Activated CD4-positive, alpha-beta memory T cell treated with anti-CD3 and anti-CD28 coated beads, Interleukin-2, amount 10 ng/mL, durations not matched to agents 7 days and 5 days (primary cell): Measurements from ENCODE around the gene TNS3. TPM values are rescaled to one million over a fixed set of nuclear protein-coding genes. Genes with fewer than 3 reads are reported as not detected.

ENCODE experiments used
- CTCF ChIA-PET: fragments of 350-600 bp; sonication (Branson Sonifier 250); formaldehyde crosslinking; loops from one replicate; lab custom pipeline; 2021; ENCODE audit warnings: antibody characterized with exemption, inconsistent platforms; lab: Charles Lee
- POLR2A ChIA-PET: fragments of 350-600 bp; sonication (Branson Sonifier 250); formaldehyde crosslinking; loops from one replicate; lab custom pipeline; 2021; ENCODE audit warnings: antibody characterized with exemption; lab: Charles Lee
- DNase-seq: peaks from one replicate; pipeline ENCODE4 v3.0.0-alpha.2; 2020
- H3K27ac Mint-ChIP-seq: one replicate; pipeline ENCODE4 v1.8.0; 2021; ENCODE audit warnings: mild to moderate bottlenecking, mixed read lengths
- H3K27me3 Mint-ChIP-seq: one replicate; pipeline ENCODE4 v1.8.0; 2021; ENCODE audit warnings: mixed read lengths
- H3K36me3 Mint-ChIP-seq: one replicate; pipeline ENCODE4 v1.8.0; 2021; ENCODE audit warnings: low read depth, mixed read lengths
- H3K4me1 Mint-ChIP-seq: one replicate; pipeline ENCODE4 v1.8.0; 2021; ENCODE audit warnings: mixed read lengths
- H3K4me3 Mint-ChIP-seq: one replicate; pipeline ENCODE4 v1.8.0; 2021; ENCODE audit warnings: mild to moderate bottlenecking, mixed read lengths
- H3K9me3 Mint-ChIP-seq: one replicate; pipeline ENCODE4 v1.8.0; 2021; ENCODE audit warnings: mixed read lengths
- total RNA-seq, 2 experiments: library from RNA; stranded (reverse); gene quantifications; one replicate each; pipeline ENCODE4 v1.2.3, GENCODE V29; 2021

The TNS3 gene
- total RNA-seq, 2 experiments from 2014 or later: 0.15 to 0.18 TPM

DNA sequence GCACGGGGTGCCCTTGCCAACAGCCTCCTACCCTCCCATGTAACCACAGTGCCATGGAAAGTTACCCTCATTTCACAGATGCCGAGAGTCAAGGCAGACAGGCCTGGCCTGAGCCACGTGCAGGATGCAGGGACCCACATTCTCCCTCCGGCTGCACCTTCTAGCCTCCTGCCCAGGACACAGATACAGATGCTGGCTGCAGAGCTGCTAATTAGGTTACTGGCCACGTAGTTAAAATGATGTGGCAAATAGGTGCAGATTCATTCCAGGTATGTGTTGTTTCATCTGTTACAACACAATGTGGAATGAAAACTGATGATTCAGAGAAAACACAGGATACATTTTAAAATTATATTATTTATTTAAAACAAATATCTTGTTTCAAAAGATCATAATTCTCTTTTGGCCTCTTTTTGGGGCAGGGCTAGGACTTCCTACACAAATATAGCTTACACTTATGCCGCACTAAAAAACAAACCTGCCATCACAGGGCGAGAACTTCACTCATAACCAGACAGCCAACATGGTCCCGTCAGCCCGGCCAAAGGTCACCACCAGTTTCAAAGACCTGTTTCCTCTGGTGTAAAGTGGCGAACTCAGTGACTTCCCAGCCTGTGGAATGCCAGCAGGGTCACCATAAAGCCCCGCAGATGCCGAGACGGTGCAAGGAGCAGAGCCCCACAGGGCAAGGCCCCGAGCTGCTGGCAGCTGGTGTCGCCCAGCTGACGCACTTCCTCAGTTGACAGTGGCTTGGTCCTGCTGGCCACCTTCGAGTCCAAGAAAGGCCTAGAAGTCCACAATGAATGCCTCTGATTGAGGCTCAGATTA lies 83.5 kb downstream of the TNS3 start:
- no peak overlapping the region for H3K27ac Mint-ChIP-seq
- H3K4me3 Mint-ChIP-seq: no peak overlapping the region
- no peaks in the 10 kb centered on the region for H3K4me1 Mint-ChIP-seq
- POLR2A ChIA-PET: no interaction called here
- no peaks in the 10 kb centered on the region for H3K36me3 Mint-ChIP-seq
- H3K27me3 Mint-ChIP-seq: no peaks in the 10 kb centered on the region
- H3K9me3 Mint-ChIP-seq: no peaks in the 10 kb centered on the region
- CTCF ChIA-PET: no interaction called here
- DNase-seq: no peak

DNA sequence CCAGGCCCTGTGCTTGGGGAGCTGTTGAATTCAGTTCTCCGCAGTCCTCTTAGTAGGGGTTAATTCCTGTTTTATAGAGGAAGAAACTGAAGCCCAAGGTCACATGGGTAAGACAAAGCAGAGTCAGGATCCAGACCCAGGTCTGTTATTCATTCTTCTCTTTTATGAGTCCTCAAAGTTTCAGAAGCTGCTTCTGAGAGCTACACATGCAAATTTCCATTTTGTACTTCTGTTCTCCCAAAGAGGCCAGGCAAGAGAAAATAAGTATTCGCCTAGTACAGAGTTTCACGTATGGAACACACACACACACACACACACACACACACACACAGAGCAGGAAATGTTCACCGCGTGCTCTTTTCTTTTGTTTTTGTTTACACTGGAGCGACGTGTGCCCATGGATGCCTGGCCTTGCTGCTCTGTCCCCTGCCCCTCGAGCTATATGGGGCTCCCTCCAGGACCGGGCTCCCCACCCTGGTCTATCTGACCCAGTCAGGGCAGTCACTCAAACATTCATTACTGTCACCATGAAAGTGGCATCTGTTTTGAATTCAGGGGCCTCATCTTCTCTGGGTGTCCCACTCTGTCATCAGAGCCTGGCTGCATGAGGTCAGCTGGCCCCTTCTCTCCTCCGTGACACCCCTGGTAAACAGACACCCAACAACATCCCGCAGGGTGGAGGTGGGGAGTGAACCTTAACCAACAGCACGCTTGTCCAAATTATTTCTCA lies 84.4 kb downstream of the TNS3 start:
- H3K27me3 Mint-ChIP-seq: no peaks in the 10 kb centered on the region
- ChIA-PET CTCF (no interaction called here), POLR2A (no interaction called here)
- no peaks in the 10 kb centered on the region for H3K36me3 Mint-ChIP-seq
- DNase-seq: no peak
- no peak overlapping the region for H3K27ac Mint-ChIP-seq
- H3K4me1 Mint-ChIP-seq: no peaks in the 10 kb centered on the region
- H3K4me3 Mint-ChIP-seq: no peak overlapping the region
- no peaks in the 10 kb centered on the region for H3K9me3 Mint-ChIP-seq

DNA sequence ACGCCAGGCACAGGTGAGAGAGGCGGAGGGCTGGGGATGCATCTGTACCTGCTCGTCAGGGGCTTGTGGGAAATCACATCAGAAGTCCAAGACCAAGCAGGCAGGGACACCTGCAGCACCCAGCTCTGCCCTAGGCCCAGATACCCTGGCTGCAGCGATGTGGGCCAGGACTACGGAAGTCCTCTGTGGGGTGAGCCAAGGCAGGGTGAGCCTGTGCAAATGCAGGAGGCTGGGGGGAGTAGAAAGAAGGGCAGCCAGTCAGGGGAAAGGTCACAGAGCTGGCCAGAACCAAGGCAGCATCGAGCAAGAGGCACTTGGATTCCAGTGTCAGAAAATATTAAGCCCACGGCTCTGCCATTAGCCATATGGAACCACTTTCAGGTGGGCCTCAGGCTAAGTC lies 85.2 kb downstream of the TNS3 start:
- no peaks in the 10 kb centered on the region for H3K27me3 Mint-ChIP-seq
- no peaks in the 10 kb centered on the region for H3K4me1 Mint-ChIP-seq
- CTCF ChIA-PET: no interaction called here
- no peak overlapping the region for H3K4me3 Mint-ChIP-seq
- H3K27ac Mint-ChIP-seq: no peak overlapping the region
- no peaks in the 10 kb centered on the region for H3K36me3 Mint-ChIP-seq
- no peaks in the 10 kb centered on the region for H3K9me3 Mint-ChIP-seq
- POLR2A ChIA-PET: no interaction called here
- no peak for DNase-seq

DNA sequence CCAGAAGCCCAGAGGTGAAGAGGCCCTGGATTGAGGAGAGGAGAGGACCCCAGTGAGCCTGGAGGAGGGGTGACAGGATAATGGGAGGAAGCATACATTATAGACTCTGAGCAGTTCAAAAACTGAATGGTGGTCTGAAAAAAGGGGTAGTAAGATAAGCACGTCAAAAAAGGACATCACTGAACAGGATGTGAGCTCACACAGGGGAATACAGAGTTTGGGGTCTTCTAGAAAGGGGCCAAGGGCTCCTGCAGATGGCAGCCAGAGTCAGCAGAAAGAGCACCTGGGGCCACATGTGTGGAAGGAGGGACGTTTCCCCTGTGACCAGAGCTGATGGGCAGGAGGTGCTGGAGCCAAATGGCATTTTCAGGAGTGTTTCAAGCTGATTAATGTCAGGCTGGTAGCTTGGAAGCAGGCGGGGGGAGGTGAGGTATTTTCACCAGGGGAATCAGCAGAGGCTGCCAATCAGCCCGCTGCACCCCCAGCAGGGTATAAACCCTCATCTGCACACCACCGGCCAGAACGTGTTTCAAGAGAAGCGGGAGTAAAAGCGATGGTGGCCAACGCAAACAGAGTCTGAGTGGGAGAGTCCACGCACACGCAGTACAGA lies 85.8 kb downstream of the TNS3 start:
- H3K27me3 Mint-ChIP-seq: no peaks in the 10 kb centered on the region
- H3K27ac Mint-ChIP-seq: no peak overlapping the region
- DNase-seq: no peak
- H3K36me3 Mint-ChIP-seq: no peaks in the 10 kb centered on the region
- no peak overlapping the region for H3K4me3 Mint-ChIP-seq
- H3K4me1 Mint-ChIP-seq: no peaks in the 10 kb centered on the region
- no peaks in the 10 kb centered on the region for H3K9me3 Mint-ChIP-seq
- CTCF ChIA-PET: no interaction called here
- POLR2A ChIA-PET: no interaction called here

DNA sequence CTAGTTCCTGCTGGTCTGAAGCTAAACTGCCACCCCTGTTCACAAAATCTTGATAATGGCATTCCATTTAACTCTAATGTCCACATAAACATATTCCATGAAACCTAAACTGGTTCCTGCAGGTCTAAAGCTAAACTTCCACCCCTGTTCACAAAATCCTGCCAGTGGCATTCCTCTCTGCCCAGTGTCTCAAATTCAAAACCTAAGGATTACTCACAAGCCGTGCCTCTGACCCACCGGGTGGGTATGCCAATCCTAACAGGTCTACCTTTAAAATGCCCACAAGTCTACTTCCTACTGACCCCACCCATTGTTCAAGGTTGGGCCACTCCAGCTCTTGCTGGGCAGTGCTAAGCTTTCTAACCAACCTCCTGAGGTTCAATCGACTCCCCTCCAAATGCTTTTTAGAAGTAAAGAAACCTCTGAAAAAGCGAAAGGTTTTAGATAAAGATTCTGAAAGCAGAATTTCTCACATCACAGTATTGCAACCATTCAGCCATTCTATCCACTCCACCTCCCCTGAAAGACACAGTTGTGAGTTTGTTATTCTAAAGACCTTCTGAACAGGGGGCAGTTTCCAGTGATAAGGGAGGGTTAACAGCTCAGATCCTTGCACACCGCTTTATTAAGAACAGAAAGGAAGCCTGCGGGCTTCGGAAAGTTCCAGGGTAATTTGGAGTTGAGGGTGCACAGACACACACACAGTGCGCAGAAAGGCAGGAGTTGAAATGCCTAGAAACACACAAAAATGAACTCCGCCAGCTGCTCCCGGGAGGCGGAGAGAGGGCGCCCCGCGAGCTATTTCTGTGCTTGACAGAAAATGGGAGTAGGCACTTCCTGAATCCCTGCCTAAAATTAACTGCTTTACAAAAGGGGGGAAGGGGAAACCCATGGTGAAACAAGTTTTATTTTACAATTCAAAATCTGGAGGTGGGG lies 87.7 kb downstream of the TNS3 start:
- H3K9me3 Mint-ChIP-seq: no peaks in the 10 kb centered on the region
- no peak overlapping the region for H3K4me3 Mint-ChIP-seq
- ChIA-PET POLR2A (no interaction called here), CTCF (no interaction called here)
- no peak overlapping the region for H3K27ac Mint-ChIP-seq
- DNase-seq: no peak
- H3K4me1 Mint-ChIP-seq: no peaks in the 10 kb centered on the region
- H3K27me3 Mint-ChIP-seq: no peaks in the 10 kb centered on the region
- no peaks in the 10 kb centered on the region for H3K36me3 Mint-ChIP-seq

DNA sequence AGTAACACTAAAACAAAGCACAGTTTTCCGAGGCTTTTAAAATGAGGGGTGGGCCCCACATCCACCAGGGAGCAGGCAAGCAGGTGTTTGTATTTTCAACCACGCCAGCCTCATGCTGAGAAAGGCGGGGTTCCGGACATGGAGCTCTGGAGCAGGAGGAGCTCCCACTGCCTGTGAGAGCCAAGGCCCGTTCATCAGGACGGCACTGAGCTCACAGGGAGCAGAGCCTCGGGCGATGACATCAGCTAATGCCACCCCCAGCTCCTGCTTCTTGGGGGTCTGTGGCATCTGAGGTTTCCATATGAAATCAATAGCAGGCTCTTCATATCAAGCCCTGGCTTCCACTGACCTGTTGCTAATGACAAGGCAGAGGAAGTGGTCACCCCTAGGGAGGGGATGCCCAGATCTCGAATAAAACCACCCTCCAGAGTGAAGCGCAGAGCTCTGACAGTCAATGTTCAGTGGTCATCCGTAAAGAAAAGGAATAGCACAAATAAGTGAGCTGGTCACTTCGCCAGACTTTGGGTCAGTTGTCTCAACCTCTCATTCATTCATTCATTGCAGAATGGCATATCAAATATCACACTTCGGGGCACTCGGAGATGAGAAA lies 89.1 kb downstream of the TNS3 start:
- Mint-ChIP-seq H3K4me1 (no peaks in the 10 kb centered on the region), H3K4me3 (no peak overlapping the region), H3K27ac (no peak overlapping the region), H3K9me3 (no peaks in the 10 kb centered on the region), H3K27me3 (no peaks in the 10 kb centered on the region), H3K36me3 (no peaks in the 10 kb centered on the region)
- ChIA-PET POLR2A (no interaction called here), CTCF (no interaction called here)
- DNase-seq: no peak

DNA sequence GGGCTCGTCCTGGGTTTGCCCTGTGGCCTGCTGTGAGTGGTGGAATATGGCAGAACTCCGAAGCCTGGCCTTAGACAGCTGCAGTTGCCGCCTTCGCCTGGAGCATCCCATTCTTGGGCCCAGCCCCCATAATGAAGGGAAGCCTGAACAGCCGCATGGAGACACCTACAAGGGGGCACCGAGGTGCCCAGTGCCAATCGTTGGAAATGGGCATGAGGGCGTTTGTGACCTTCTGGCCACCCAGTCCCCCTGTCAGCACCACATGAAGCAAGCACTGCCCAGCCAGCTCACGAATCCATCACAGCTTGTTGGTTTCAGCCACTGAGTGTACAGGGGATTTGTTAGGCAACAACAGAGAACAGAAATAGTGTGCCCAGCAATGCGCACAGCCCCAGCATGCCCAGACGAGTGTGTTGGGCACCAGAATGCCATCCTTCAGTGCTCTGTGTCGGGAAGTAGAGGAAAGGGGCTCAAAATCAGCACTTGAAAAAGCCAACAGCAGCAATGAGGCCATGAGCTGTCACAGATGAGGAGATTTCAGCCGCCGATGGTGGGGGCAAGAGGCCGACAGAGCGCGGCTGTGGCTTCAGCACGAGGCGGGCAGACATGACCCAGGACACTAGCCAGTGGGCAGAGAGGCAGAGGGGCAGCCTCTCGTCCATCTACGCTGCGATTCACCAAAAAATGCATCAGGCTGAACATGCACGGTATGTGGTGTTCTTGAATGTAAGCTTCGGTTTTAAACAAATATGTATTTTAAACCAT lies 91.2 kb downstream of the TNS3 start:
- POLR2A ChIA-PET: no interaction called here
- Mint-ChIP-seq H3K27ac (no peak overlapping the region), H3K9me3 (no peaks in the 10 kb centered on the region), H3K36me3 (no peaks in the 10 kb centered on the region), H3K4me3 (no peak overlapping the region), H3K4me1 (no peaks in the 10 kb centered on the region), H3K27me3 (no peaks in the 10 kb centered on the region)
- CTCF ChIA-PET: no interaction called here
- no peak for DNase-seq

DNA sequence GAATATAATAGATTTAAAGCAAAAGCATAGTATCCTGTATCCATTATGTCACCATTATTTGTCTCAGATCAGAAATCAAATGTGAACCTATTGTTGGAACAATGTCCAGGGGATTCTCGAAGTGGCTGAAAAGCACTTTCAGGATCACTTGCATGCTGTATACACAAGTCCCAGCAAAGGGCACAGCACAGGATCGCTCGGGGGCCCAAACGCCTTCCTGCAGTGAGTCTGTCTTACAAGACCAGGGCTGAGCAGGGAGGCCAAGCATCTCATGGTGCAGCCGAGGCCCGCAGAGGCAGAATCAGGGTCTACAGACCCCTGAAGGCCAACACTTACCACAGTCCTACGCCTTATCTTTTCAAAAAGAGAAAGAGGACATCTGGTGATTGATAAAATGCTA lies 92.3 kb downstream of the TNS3 start:
- Mint-ChIP-seq H3K36me3 (no peaks in the 10 kb centered on the region), H3K9me3 (no peaks in the 10 kb centered on the region), H3K4me1 (no peaks in the 10 kb centered on the region), H3K27me3 (no peaks in the 10 kb centered on the region), H3K4me3 (no peak overlapping the region), H3K27ac (no peak overlapping the region)
- DNase-seq: no peak
- CTCF ChIA-PET: no interaction called here
- POLR2A ChIA-PET: no interaction called here

DNA sequence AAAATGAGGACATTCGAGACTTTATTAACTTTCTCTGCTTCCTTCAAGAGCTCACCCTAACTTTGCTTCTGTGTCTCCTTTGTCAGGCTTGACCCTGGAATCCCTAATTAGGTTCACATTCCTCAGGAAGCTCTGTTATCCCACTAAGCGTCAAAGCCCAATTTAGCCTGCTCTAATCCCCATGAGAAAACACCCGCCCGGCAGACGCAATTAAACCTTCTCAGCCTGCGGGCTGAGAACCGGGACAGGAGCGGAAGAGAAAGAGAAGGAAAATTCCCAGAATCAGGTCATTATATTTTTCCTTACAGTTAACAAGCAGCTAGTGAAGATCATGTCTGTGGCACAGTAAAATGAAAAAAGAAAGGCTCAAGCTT lies 93.0 kb downstream of the TNS3 start:
- Mint-ChIP-seq H3K36me3 (no peaks in the 10 kb centered on the region), H3K27me3 (no peaks in the 10 kb centered on the region), H3K4me3 (no peak overlapping the region), H3K4me1 (no peaks in the 10 kb centered on the region), H3K27ac (no peak overlapping the region), H3K9me3 (no peaks in the 10 kb centered on the region)
- DNase-seq: no peak
- ChIA-PET CTCF (no interaction called here), POLR2A (no interaction called here)

DNA sequence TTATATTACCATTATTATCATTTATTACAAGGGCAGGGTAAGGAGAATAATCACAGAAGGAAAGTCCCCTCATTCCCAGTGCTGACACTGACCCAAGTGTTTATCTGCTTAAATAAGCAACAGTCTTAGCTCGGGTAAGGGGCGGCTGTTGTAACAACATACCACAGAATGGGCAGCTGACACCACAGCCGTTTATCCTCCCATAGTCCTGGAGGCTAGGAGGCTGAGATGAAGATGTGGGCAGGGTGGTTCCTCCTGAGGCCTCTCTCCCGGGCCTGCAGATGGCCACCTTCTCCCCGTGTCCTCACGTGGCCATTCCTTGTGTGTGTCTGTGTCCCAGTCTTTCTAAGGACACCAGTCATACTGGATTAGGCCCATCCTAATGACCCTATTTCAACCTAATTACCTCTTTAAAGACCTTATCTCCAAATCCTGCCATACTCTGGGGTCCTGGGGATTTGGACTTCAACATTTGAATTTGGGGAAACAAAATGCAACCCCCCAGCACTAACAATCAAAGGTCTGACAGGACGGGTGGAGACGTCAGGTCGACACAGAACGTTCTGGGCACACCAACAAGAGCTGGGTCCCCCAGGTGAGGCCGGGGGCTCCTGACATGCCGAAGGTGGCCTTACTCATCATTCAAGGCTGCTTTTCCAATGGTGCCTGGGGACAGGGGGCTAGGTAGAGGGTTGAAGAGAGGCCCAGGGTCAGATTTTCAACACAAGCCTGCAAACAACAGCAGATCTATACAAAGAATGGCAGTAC lies 93.5 kb downstream of the TNS3 start:
- POLR2A ChIA-PET: no interaction called here
- Mint-ChIP-seq H3K27ac (no peak overlapping the region), H3K4me3 (no peak overlapping the region), H3K27me3 (no peaks in the 10 kb centered on the region), H3K4me1 (no peaks in the 10 kb centered on the region), H3K36me3 (no peaks in the 10 kb centered on the region), H3K9me3 (no peaks in the 10 kb centered on the region)
- no peak for DNase-seq
- CTCF ChIA-PET: no interaction called here

DNA sequence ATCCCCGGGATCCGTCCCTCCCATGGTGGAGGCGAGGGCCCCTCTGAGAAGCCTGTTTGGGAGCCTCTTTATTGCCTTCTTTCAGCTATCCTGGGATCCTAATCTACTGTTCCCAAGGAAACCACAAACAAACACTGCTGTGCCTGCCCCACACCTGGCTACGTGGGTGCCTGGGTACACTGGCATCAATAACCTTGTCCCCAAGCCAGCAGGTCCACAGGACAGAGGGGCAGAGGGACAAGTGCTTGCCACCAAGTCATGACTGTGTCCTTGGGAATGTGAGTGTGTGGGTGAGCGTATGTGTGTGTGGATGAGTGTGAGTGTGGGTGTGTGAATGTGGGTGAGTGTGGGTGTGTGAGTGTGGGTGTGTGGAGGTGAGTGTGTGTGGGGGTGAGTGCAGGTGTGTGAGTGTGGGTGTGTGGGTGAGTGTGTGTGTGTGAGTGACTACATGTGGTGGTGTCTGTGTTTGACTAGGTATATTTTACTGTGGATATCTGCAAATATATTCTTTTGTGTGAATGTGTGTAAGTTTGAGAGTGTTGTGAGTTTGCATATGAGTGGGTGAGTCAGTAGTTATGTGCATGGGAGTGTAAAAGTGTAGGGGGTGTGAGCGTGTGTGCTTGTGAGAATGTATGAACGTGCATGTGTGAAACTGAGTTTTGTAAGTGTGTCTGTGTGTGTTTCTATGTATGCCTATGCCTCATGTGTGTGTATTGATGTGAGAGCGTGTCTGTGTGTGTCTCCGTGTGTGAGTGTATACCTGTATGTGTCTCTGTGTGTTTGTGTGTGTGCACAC lies 96.1 kb downstream of the TNS3 start:
- H3K4me1 Mint-ChIP-seq: no peaks in the 10 kb centered on the region
- no peaks in the 10 kb centered on the region for H3K27me3 Mint-ChIP-seq
- no peak for DNase-seq
- ChIA-PET CTCF (no interaction called here), POLR2A (no interaction called here)
- H3K4me3 Mint-ChIP-seq: no peak overlapping the region
- H3K36me3 Mint-ChIP-seq: no peaks in the 10 kb centered on the region
- H3K9me3 Mint-ChIP-seq: no peaks in the 10 kb centered on the region
- no peak overlapping the region for H3K27ac Mint-ChIP-seq
